ENCODE measurements around the gene CLDN2.
"Not testable (repeated sequence)": the region's sequence is repeated elsewhere in the genome, so short reads cannot be mapped to it uniquely, and the experiment has no call there.

GRCh38 chrX:106872796-106873195 lies 47.4 kb upstream of the CLDN2 start:
- TF ChIP-seq CTCF (IDR thresholded peaks at IDR 0.05); TCF12 (IDR thresholded peaks at IDR 0.05); MEF2A (IDR thresholded peaks at IDR 0.05; ENCODE audit: borderline replicate concordance, low read depth); TAF1 (IDR thresholded peaks at IDR 0.05; ENCODE audit: borderline replicate concordance, low read depth, low read length); RXRA (IDR thresholded peaks at IDR 0.05; ENCODE audit: borderline replicate concordance, low read depth): not testable (repeated sequence)

All from SK-N-SH (cell line).